Left hindlimb (tissue), 1 donor: ENCODE measurements around the gene RAB4B.
"Not testable (repeated sequence)": the region's sequence is repeated elsewhere in the genome, so short reads cannot be mapped to it uniquely, and the experiment has no call there.

Experiments
- DNase-seq: peaks from one replicate; pipeline ENCODE4 v3.0.0-alpha.2; 2018

RAB4B gene

DNA sequence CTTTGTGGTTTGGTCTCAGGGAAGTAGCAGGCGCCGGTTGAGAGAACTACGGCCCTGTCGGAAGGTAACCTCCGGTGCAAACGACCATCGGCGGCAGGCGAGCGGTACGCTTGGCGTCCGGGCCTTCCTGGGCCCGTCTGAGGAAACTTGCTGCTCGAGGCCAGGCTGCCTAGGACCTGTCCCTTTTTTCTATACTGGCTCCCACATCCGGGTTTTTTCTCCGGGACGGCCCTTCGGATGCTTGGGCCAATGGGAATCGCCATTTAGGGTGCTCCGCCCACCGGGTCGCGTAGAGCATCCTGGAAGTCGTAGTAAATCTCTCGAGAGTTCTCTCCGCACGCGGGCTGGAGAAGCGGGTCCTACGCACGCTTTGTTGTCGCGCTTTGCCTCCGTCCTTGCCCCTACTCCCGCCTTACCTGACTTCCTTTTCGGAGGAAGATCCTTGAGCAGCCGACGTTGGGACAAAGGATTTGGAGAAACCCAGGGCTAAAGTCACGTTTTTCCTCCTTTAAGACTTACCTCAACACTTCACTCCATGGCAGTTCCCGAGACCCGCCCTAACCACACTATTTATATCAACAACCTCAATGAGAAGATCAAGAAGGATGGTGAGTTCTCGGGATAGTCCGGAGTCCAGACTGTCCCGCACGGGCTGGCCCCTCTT is 27.0 kb upstream of the RAB4B start, which contains the start of gene SNRPA:
Gene SNRPA, plus strand, starts transcription at position 330 of the 664 bp plus-strand sequence. Its CDS starts 206 bp downstream, at position 536.
- DNase-seq = peak; percentile 98

DNA sequence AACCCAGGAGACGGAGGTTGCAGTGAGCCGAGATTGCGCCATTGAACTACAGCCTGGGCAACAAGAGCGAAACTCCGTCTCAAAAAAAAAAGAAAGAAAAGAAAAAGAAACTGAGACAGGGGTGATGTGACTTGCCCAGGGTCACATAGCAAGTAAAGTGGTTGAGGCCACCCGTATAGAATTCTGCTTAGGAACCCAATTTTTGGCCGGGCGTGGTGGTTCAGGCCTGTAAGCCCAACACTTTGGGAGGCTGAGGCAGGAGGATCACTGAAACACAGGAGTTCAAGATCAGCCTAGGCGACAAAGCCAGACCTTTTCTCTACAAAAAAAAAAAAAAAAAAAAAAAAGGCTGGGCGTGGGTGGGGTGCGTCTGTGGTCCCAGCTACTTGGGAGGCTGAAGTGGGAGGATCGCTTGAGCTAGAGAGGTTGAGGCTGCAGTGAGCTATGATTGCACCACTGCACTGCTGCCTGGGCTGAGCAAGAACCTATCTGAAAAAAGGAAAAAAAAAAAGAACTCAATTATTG is 25.7 kb upstream of the RAB4B start:
- no peak for DNase-seq

DNA sequence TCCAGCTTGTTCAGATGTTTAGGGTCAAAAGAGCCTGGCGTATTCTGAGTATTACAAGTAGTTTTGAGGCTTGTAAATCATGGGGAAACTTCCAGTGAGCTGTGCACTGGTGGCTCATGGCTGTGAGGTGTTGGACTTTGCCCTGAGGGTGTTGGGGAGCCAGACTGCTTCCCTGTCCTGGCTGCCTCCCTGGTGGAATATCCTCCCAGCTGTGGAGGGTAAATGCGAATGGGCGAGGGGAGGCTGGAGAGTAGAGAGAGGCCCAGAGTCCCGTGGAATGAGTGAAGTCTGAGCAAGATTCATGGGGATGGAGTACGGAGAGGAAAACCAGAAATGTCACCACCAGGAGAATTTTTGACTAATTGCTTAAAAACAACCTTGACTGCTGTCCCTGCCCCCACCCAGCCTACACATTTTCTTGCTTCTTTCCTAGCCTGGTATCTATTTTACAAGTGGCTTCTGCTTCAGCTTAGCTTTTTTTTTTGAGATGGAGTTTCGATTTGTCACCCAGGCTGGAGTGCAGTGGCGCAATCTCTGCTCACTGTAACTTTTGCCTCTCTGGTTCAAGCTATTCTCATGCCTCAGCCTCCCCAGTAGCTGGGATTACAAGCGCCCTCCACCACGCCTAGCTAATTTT is 23.3 kb upstream of the RAB4B start:
- no peak for DNase-seq

DNA sequence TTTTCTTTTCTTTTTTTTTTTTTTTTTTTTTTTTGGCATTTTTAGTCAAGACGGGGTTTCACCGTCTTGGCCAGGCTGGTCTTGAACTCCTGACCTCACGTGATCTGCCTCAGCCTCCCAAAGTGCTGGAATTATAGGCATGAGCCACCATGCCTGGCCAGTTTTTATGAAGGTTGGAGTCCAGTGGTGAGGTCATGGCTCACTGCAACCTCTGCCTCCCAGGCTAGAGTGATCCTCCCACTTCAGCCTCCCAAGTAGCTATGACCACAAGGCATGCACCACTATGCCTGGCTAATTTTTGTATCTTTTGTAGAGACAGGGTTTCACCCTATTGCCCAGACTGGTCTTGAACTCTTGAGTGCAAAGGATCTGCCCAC is 22.8 kb upstream of the RAB4B start:
- no peak for DNase-seq

DNA sequence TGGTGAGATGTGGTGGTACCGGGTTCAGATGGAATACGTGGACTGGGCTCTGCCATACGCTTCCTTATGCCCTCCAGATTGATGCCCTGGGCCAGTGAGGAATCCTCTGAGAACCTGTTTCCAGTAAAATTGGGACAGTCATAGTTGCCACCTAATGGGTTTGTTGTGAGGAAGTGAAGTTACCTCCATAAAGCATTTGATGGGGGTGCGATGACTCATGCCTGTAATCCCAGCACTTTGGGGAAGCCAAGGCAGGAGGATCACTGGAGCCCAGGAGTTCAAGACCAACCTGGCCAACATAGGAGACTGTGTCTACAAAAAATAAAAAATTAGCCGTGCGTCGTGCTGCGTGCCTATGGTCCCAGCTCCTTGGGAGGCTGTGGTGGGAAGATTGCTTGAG is 22.3 kb upstream of the RAB4B start:
- DNase-seq = no peak

DNA sequence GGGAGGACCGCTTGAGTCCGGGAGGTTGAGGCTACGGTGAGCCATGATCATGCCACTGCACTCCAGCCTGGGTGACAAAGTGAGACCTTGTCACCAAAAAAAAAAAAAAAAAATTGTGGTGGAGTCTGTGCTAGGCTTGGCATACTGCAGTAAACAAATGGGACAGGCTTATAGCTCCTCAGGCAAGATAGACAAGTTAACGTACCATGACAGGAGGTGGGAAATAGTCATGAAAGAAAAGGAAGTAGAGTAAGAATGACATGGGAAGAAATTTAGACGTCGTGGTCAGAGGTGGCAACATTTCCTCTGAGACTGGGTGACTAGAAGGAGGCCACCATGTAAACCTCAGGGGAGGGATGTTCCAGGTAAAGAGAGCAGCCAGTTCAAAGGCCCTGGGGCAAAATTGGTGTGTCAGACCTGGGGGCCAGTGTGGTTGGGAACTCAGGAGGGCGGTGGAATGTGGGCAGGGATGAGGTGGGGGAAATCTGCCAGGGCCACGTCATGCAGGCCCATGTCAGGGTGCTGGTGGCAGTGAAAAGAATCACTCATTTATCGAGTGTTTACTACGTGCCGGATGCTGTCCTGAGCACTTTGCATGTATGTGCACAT is 21.4 kb upstream of the RAB4B start:
- DNase-seq = no peak

DNA sequence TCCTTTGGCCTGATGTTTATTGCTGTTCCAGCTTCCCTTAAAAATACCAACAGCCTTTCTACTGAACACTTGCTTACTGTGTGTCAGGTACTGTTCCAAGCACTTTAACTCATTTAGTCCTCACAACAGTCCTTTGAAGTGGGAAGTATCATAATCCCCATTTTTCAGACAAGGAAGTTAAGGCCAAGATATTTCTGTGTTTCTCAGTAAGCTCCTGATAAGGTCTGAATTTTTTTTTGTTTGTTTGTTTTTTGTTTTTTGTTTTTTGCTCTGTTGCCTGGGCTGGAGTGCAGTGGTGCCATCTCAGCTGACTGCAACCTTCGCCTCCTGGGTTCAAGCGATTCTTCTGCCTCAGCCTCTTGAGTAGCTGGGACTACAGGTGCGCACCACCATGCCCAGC is 19.6 kb upstream of the RAB4B start:
- no peak for DNase-seq

DNA sequence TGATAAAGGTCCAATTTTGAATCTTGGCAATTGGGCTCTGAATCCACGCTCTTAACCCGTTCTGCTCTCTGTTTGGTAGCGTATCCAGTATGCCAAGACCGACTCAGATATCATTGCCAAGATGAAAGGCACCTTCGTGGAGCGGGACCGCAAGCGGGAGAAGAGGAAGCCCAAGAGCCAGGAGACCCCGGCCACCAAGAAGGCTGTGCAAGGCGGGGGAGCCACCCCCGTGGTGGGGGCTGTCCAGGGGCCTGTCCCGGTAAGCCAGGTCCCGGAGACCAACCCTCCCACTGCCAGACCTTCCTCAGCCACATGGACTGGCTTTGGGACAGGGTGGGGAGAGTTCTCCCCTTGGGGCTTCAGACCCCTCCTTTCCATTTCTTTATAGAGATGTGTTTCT is 18.7 kb upstream of the RAB4B start:
- no peak for DNase-seq

DNA sequence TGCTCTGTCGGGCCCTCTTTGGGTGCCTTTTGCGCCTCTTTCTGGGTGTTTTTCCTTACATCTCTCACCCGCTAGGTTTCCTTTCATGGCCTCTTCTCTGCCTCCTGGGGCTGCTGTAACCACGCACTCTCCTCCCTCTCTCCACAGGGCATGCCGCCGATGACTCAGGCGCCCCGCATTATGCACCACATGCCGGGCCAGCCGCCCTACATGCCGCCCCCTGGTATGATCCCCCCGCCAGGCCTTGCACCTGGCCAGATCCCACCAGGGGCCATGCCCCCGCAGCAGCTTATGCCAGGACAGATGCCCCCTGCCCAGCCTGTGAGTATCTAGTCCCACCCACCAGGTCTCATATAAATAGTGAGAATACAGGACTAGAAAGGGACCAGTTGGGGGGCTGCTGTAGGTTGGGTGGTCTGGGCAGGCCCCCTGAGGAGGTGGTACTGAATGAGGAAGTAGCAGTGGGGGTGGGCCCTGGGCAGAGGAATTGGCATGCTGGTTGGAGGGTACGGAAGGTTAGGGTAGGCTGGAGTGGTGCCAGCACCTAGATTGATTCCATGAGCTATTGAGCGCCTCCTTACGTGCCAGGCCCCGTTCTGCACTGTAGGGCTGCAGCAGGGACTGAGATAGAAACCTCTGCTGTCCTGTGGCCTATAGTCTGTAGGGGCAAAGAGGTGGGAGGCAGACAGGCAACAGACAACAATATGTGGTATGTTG is 15.1 kb upstream of the RAB4B start:
- DNase-seq = no peak

DNA sequence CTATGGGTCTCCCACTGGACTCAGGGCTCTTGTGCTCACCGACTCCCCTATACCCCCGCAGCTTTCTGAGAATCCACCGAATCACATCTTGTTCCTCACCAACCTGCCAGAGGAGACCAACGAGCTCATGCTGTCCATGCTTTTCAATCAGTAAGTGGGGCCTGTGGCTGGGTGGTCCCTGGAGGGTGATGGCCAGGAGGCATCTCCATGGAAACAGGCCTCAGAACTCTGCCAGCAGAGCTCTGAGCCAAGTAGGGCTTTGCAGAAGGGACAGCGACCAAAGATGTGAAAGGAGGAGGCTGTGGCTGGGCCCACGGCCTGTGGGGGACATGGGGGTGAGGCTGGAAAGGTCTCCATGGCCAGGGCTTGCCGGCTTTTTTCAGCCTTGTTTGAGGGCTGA is 14.5 kb upstream of the RAB4B start:
- no peak for DNase-seq

DNA sequence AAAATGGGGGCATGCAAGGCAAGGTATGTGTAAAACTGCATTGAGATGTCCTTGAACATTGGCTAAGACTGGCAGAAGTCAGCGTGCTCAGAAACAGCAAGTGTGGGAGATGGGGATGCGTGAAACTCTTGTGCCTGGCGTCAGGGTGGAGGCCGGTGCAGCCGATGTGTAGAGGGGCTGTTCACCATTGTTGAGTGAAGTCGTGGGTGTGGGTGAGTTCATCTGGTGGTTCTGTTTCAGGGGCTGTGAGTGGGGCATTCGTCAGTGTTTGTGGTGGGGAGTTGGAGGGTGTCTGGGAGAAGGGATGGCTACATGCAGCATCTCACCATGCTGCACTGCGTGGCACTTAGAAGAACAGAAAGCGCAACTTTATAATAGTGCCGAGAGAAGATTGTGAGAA is 14.1 kb upstream of the RAB4B start:
- DNase-seq = no peak

DNA sequence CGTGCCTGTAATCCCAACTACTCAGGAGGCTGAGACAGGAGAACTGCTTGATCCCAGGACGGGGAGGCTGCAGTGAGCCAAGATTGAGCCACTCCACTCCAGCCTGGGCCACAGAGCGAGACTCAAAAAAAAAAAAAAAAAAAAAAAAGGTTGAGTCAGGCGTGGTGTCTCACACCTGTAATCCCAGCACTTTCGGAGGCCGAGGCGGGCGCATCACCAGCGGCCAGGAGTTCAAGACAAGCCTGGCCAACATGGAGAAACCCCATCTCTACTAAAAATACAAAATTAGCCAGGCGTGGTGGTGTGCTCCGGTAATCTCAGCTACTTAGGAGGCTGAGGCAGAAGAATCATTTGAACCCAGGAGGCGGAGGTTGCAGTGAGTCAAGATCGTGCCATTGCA is 11.7 kb upstream of the RAB4B start:
- DNase-seq = not testable (repeated sequence)

DNA sequence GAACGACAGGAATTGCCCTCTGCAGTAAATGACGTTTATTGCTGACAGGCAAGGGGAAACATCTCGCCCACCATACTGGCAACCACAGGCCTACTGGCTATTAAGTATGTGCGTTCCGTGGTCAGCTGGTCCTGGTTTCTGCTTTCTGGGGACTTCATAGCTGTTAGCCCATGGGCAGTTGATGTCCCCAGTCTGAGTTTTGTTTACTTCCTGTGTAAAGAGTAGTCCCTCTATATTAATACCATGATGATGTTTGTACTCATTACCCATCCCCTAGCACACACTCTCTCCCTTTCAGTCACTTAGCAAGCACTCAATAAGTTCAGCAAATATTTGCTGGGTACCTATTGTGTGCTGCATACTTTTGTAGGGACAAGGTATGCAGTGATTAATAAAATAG is 9.2 kb upstream of the RAB4B start:
- DNase-seq = no peak

DNA sequence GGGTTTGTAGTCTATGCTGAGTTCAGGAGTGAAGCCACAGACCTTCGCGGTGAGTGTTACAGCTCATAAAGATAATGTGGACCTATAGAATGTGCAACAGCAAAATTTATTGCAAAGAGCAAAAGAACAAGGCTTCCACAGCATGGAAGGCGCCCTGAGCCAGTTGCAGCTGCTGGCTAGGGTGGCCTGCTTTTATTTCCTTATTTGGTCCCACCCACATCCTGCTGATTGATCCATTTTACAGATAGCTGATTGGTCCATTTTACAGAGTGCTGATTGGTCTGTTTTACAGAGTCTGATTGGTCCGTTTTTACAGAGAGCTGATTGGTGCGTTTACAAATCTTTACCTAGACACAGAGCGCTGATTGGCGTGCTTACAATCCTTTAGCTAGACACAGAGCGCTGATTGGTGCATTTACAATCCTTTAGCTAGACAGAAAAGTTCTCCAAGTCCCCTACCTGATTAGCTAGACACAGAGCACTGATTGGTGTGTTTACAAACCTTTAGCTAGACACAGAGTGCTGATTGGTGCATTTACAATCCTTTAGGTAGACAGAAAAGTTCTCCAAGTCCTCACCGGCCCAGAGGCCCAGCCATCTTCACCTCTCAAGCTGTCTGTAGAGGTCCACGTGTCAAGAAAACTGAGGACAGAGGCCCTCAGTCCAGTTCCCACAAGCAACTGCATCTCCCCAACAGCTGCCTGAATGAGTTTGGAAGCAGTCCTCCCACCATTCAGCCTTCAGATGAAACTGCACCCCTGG is 6.8 kb upstream of the RAB4B start:
- not testable (repeated sequence) for DNase-seq

DNA sequence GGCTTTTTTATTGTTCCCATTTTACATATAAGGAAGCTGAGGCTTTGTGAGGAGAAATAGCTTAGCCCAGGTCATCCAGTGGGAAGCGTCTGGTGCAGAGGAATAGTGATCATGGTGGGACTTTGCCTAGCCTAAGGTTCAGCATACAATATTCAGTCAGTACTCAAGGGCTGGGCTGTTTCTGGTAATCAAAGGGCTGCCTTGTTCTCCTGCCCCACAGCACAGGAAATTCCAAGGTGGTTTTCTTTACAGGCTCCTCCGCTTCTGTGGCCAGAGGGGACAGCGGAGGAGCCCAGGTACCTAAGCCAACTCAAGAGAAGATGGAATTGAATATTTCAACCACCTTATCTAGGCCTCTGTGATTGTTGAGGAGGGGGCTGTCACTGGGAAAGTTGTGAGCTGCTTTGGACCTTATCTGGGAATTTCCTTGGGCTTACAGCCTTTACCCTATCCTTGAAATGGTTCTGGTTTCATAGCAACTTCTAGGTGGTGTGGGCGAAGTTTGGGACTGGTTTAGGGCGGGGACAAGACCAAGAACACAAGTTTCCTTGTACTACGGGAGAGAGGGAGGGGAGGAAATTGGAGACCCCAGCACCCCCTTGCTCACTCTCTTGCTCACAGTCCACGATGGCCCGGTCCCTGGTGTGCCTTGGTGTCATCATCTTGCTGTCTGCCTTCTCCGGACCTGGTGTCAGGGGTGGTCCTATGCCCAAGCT is 3.0 kb upstream of the RAB4B start, which contains the start of gene MIA:
Gene MIA, plus strand, starts transcription at position 606 of the 716 bp plus-strand sequence. Its CDS starts 22 bp downstream, at position 628.
- peak; percentile 57 for DNase-seq

DNA sequence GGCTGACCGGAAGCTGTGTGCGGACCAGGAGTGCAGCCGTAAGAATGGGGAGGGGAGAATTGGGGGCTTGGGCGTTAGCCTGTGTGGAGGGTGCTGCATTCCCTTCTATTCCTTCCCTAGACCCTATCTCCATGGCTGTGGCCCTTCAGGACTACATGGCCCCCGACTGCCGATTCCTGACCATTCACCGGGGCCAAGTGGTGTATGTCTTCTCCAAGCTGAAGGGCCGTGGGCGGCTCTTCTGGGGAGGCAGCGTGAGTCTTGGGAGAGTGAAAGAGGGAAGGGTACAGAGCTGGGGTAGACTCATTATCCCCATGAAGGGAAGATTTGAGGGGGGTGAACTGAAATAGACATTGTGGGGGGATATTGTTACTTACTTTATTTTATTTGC is 2.4 kb upstream of the RAB4B start:
- DNase-seq = no peak

DNA sequence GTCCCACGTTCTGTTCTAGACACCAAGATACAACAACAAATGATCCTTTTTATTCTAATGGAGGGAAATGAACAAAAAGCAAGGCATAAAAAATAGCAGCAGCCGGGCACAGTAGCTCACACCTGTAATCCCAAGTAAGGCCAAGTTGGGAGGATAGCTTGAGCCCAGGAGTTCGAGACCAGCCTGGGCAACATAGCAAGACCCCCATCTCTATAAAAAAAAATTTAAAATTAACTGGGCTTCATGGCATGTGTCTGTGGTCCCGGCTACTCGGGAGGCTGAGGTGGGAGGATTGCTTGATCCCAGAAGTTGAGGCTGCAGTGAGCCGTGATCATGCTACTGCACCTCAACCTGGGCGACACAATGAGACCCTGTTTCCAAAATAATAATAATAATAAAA is 1.7 kb upstream of the RAB4B start:
- no peak for DNase-seq

DNA sequence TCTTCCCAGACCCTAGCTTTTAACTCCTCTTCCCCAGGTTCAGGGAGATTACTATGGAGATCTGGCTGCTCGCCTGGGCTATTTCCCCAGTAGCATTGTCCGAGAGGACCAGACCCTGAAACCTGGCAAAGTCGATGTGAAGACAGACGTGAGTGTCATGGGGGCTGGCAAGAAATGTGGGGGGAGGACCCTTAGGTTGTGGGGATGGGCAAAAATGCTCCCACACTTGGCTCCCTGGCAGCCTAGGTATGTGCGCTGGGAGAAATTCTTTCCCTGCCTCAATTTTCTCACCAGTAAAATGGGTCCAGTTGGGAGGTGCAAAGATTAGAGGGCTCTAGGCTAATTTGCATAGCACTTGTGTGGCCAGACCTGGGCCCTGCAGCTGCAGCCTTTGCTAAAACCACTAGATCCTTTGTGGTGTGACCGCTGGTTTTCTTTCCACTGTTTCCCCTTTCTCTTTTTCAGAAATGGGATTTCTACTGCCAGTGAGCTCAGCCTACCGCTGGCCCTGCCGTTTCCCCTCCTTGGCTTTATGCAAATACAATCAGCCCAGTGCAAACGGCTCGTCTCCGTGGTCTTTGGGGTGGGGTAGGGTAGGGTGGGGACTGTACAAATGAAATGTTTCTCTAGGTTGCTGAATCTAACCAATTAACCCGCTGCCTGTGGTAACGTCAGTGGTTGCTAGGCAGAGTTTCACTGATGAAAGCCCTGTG is 959 bp upstream of the RAB4B start:
- peak; percentile 92 for DNase-seq

DNA sequence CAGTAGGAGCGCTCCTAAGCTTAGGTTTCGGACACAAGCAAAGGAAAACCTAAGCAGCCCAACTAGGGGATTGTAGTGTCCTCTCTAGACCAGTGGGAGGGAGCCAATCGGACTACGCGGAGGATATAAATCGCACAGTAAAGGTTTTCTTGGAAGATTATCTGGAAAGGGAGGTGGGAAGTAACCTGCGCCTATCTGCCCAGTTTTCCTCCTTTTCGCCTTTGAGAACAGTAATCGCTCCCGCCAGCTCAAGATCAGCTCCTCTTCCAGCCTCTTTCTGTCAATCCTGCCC is 456 bp upstream of the RAB4B start:
- no peak for DNase-seq

DNA sequence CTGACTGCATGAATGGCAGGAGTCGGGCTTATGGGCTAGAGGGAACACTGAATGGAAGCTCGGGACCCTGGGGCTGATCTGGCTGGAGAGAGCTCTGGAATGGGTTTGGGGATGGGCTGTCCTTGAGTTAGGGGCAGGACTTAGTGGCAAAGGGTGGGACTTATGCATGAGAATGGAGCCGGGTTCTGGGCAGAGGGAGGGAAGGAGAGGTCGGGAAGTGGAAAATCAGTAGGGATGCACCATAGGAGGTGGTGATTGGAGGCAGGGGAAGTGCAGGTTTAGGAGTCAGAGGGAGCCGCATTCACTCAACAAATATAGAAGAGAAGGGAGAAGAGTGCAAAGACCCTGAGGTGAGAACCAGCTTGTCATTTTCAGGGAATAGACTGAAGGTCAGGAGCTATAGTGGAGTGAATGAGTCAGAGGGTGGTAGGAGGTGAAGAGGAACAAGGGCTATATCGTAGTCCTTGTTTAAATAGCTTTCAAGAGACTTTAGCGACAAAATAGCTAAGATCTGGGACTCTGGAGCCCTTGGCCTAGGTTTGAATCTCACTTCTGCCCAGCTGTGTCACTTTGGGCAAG is 748 bp downstream of the RAB4B start:
- no peak for DNase-seq

DNA sequence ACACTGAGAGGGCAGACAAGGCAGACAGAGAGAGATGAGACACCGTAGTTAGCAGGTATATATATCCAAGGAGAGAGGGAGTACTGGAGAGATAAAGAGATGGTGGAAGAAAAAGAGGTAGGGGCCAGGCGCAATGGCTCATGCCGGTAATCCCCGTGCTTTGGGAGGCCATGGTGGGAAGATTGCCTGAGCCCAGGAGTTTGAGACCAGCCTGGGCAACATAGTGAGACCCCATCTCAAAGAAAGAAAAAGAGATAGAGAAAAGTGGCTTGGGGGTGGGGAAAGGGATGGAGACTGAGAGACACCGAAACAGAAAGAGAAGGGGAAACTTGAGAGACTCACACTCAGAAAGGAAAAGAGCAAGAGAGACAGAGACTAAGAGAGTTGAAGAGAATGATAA is 2.5 kb downstream of the RAB4B start:
- DNase-seq = no peak
